Vagina (tissue), 2 donors: ENCODE data around the gene ANKS1A.

Experiments
- POLR2A ChIP-seq, 2 donors: fragments of 450-650 bp; IDR thresholded peaks; one replicate each; pipeline ENCODE4 v1.6.1; 2017; ENCODE audit warnings: antibody characterized with exemption in 2 of 2, mild to moderate bottlenecking in 2 of 2, moderate library complexity in 2 of 2
- TF ChIP-seq, protein P1 (sequence below), 3 experiments: fragments of 450-650 bp in 2 of 3; fragments of 200-600 bp in 1 of 3; sonication (generic) in 1 of 3; IDR thresholded peaks; one replicate each; pipeline ENCODE4 v1.5.1; 2017 to 2019; ENCODE audit warnings: antibody characterized with exemption in 3 of 3, mild to moderate bottlenecking in 2 of 3, moderate library complexity in 2 of 3

DNA sequence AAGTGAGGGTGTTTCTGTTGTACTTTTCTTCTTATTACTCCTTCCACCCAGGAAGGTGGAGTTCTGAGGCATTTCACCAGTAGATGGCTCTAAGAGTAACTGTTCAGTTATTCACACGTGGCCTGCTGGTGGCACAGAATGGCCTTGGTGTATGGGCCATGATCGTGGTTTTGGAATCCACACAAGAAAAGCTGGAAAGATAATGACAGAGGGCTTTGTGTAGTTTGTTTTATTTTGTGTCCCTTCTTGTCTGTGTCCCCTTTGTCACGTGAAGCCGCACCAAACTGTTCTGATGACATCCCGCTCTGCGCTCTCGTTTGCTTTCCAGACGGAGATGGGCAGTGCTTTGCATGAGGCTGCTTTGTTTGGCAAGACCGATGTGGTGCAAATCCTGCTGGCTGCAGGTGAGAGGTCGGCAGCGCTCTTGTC lies 93.4 kb downstream of the ANKS1A start:
- TF ChIP-seq, protein P1, sequence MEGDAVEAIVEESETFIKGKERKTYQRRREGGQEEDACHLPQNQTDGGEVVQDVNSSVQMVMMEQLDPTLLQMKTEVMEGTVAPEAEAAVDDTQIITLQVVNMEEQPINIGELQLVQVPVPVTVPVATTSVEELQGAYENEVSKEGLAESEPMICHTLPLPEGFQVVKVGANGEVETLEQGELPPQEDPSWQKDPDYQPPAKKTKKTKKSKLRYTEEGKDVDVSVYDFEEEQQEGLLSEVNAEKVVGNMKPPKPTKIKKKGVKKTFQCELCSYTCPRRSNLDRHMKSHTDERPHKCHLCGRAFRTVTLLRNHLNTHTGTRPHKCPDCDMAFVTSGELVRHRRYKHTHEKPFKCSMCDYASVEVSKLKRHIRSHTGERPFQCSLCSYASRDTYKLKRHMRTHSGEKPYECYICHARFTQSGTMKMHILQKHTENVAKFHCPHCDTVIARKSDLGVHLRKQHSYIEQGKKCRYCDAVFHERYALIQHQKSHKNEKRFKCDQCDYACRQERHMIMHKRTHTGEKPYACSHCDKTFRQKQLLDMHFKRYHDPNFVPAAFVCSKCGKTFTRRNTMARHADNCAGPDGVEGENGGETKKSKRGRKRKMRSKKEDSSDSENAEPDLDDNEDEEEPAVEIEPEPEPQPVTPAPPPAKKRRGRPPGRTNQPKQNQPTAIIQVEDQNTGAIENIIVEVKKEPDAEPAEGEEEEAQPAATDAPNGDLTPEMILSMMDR (IDR thresholded peaks at IDR 0.05): no peak
- TF ChIP-seq POLR2A (IDR thresholded peaks at IDR 0.05): no peak
